Activated naive CD8-positive, alpha-beta T cell treated with anti-CD3 and anti-CD28 coated beads, Interleukin-2, amount 10 ng/mL, durations not matched to agents 7 days and 5 days (primary cell): ENCODE measurements around the gene HBD. TPM values are rescaled to one million over a fixed set of nuclear protein-coding genes. Genes with fewer than 3 reads are reported as not detected.

Experiments used
- ATAC-seq: fragments of 150-1000 bp; cut with Tn5 transposase; one replicate; pipeline ENCODE4 v1.10.0; 2021; ENCODE audit warnings: low read depth, moderate library complexity
- POLR2A ChIA-PET: fragments of 350-600 bp; sonication (Branson Sonifier 250); formaldehyde crosslinking; loops from one replicate; lab custom pipeline; 2021; ENCODE audit warnings: antibody characterized with exemption; lab: Charles Lee
- DNase-seq: peaks from one replicate; pipeline ENCODE4 v3.0.0; 2021
- H3K27ac Mint-ChIP-seq: one replicate; pipeline ENCODE4 v1.8.0; 2022; ENCODE audit warnings: mild to moderate bottlenecking, mixed read lengths
- H3K27me3 Mint-ChIP-seq: one replicate; pipeline ENCODE4 v1.8.0; 2022; ENCODE audit warnings: mild to moderate bottlenecking, moderate library complexity, mixed read lengths
- H3K36me3 Mint-ChIP-seq: one replicate; pipeline ENCODE4 v1.8.0; 2021; ENCODE audit warnings: mild to moderate bottlenecking, mixed read lengths
- H3K4me1 Mint-ChIP-seq: one replicate; pipeline ENCODE4 v1.8.0; 2021; ENCODE audit warnings: mixed read lengths
- H3K4me3 Mint-ChIP-seq: one replicate; pipeline ENCODE4 v1.8.0; 2022; ENCODE audit warnings: mild to moderate bottlenecking, moderate library complexity, mixed read lengths
- H3K9me3 Mint-ChIP-seq: one replicate; pipeline ENCODE4 v1.8.0; 2021; ENCODE audit warnings: mixed read lengths
- total RNA-seq, 2 experiments: library from RNA; stranded (reverse); gene quantifications; one replicate each; pipeline ENCODE4 v1.2.3, GENCODE V29; 2021

The HBD gene
- not detected for total RNA-seq

DNA sequence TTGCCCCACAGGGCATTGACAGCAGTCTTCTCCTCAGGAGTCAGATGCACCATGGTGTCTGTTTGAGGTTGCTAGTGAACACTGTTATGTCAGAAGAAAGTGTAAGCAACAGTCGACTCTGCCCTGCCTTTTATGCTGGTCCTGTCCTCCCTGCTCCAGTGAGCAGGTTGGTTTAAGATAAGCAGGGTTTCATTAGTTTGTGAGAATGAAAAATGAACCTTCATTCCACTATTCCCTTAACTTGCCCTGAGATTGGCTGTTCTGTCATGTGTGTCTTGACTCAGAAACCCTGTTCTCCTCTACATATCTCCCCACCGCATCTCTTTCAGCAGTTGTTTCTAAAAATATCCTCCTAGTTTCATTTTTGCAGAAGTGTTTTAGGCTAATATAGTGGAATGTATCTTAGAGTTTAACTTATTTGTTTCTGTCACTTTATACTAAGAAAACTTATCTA, at the start of gene HBD:
HBD (minus strand) TSS at position 103 of the 454 bp plus-strand sequence; CDS start at position 53, 50 bp downstream.
- POLR2A ChIA-PET, result no interaction called here
- Mint-ChIP-seq H3K4me1 (peaks cover 5% of the 10 kb centered on the region), H3K4me3 (no peak within 1 kb of the TSS), H3K36me3 (no peaks in the 10 kb centered on the region), H3K27me3 (peaks cover 17% of the 10 kb centered on the region), H3K9me3 (no peaks in the 10 kb centered on the region), H3K27ac (no peak within 1 kb of the TSS)
- DNase-seq, result no peak
- no peak for ATAC-seq

DNA sequence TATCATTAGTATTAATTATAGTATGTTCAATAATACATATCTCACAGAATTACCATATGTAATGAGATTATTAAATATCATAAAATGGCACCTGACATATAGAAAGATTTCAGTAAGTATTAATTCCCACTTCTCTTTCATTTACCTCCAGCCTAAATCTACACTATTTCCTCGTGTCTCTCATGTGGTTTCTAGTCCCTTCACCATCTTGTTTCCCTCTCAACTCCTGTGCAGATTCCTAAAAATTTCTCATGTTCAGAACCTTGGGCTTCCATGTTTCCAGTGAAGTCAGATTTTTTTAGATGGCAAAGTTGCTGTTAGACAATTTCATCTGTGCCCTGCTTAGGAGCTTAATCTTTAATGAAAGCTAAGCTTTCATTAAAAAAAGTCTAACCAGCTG, 49.6 kb upstream of the HBD start:
- ATAC-seq (no peak), DNase-seq (no peak)
- POLR2A ChIA-PET, result no interaction called here
- H3K27me3 Mint-ChIP-seq, result no peaks in the 10 kb centered on the region
- no peak overlapping the region for H3K4me3 Mint-ChIP-seq
- H3K27ac Mint-ChIP-seq, result no peak overlapping the region
- H3K9me3 Mint-ChIP-seq, result no peaks in the 10 kb centered on the region
- no peaks in the 10 kb centered on the region for H3K4me1 Mint-ChIP-seq
- H3K36me3 Mint-ChIP-seq, result no peaks in the 10 kb centered on the region

DNA sequence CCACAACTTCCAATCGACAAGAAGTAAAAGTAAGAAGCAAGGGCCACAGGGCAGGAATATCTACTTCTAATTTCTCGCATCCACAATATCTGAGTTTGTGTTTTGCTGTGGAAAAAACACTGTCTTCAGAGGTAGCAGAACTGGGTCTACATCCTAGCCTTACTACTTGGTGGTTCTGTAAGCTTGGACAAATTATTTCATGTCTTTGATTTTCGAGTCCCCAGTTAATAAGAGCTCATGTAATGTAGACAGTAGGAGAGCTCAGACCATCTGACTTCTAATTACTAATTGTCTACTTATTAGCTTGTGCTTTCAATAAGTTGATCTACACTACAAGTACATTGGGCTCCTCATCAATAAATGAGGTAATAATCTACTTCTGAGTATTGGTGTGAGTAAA, 48.8 kb upstream of the HBD start:
- Mint-ChIP-seq H3K27me3 (no peaks in the 10 kb centered on the region), H3K9me3 (no peaks in the 10 kb centered on the region), H3K4me1 (no peaks in the 10 kb centered on the region), H3K27ac (no peak overlapping the region), H3K36me3 (no peaks in the 10 kb centered on the region), H3K4me3 (no peak overlapping the region)
- ATAC-seq, result no peak
- POLR2A ChIA-PET, result no interaction called here
- DNase-seq, result no peak

DNA sequence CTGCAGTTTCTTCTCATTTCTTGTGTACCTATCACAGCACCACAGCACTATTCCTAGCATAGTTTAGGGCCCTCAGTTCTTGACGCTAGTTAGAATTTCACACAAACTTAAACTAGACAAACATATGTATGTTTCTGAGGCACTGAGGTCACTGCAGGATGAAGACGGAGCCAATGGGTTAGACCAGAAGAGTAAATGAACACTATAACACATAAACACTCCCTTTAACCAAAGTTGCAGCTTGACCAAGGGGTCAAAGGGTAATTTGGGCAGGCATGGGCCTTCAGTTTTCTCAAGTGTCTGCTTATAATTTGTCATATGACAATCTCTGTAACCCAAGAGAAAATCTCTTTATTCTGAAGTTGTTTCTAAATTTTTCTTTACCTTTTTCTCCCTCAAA, 48.3 kb upstream of the HBD start:
- no peak overlapping the region for H3K4me3 Mint-ChIP-seq
- H3K9me3 Mint-ChIP-seq, result no peaks in the 10 kb centered on the region
- DNase-seq (no peak), ATAC-seq (no peak)
- no peaks in the 10 kb centered on the region for H3K27me3 Mint-ChIP-seq
- no peak overlapping the region for H3K27ac Mint-ChIP-seq
- H3K4me1 Mint-ChIP-seq, result no peaks in the 10 kb centered on the region
- POLR2A ChIA-PET, result no interaction called here
- no peaks in the 10 kb centered on the region for H3K36me3 Mint-ChIP-seq

DNA sequence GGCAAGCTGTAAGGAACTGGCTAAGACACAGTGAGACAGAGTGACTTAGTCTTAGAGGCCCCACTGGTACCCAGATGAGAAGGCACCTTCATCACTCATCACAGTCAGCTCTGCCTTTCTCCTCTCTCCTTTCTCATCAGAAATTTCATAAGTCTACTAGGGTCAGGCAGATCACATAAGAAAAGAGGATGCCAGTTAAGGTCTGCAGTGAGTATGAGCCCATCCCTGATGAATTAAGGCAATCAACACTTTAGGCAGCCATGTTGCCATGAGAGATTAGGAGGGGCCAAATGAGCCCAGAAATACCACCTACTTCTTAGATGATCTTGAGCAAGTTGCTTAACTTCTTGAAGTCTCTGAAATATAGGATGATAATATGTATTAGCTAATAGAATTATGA, 47.3 kb upstream of the HBD start:
- DNase-seq, result no peak
- Mint-ChIP-seq H3K4me1 (no peaks in the 10 kb centered on the region), H3K9me3 (no peaks in the 10 kb centered on the region), H3K4me3 (no peak overlapping the region), H3K27me3 (no peaks in the 10 kb centered on the region), H3K36me3 (no peaks in the 10 kb centered on the region), H3K27ac (no peak overlapping the region)
- ATAC-seq, result no peak
- POLR2A ChIA-PET, result no interaction called here

DNA sequence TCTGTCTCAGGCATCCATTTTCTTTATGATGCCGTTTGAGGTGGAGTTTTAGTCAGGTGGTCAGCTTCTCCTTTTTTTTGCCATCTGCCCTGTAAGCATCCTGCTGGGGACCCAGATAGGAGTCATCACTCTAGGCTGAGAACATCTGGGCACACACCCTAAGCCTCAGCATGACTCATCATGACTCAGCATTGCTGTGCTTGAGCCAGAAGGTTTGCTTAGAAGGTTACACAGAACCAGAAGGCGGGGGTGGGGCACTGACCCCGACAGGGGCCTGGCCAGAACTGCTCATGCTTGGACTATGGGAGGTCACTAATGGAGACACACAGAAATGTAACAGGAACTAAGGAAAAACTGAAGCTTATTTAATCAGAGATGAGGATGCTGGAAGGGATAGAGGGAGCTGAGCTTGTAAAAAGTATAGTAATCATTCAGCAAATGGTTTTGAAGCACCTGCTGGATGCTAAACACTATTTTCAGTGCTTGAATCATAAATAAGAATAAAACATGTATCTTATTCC, 46.4 kb upstream of the HBD start:
- H3K4me1 Mint-ChIP-seq, result no peaks in the 10 kb centered on the region
- DNase-seq, result no peak
- POLR2A ChIA-PET, result no interaction called here
- H3K36me3 Mint-ChIP-seq, result no peaks in the 10 kb centered on the region
- no peak for ATAC-seq
- H3K27me3 Mint-ChIP-seq, result no peaks in the 10 kb centered on the region
- no peaks in the 10 kb centered on the region for H3K9me3 Mint-ChIP-seq
- no peak overlapping the region for H3K27ac Mint-ChIP-seq
- no peak overlapping the region for H3K4me3 Mint-ChIP-seq

DNA sequence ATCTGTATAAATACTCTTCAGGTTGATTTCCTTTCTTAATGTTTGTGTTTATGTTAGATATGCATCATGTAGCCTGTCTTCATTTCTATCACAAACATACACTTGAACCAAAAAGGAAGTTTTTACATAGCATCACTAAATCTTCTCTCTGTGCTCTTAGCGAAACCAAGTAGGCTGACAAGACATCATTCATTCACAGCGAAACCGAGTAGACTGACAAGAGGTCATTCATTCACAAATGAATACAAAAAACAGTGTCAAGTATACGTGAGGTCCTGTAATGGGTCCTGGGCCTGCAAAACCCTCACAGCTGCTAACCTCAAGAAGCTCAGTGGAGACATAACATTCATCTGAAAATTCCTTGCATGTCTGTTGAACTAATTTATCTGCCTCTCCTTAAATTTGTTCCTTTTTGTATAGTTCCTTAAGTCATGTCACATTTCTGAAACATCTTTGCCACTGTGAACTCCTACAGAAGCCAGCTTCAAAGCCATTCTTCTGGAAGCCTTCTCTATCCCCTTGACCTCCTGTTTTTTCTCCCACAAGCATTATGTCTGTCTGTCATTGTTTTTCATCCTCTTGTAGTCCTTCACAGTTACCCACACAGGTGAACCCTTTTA, 45.3 kb upstream of the HBD start:
- POLR2A ChIA-PET, result no interaction called here
- Mint-ChIP-seq H3K27ac (no peak overlapping the region), H3K36me3 (no peaks in the 10 kb centered on the region), H3K4me3 (no peak overlapping the region), H3K27me3 (no peaks in the 10 kb centered on the region), H3K4me1 (no peaks in the 10 kb centered on the region), H3K9me3 (no peaks in the 10 kb centered on the region)
- DNase-seq, result no peak
- no peak for ATAC-seq

DNA sequence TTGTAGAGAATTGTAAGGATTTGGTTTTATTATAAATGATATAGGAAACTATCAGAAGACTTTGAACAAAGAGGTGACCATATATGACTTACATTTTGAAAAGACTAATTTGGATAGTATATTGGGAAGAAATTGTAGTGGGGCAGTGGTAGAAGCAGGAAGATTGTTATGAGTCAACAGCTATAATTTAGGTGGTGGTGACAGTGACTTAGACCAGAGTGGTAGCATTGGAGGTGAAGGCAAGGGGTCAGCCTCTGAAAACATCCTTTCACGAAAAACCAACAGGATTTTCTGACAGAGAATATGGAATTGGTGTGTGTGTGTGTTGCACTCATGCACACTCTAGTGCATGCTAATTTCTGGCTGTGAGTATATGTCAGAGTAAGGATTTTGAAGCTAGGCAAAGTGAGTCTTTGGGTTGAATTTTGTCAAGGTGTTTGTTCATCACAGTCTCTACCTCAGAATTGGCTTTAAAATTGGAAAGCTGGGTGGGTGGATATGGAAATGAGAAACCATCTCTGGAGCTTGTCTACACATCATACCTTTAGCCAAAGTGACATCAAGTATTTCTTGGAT, 43.6 kb upstream of the HBD start:
- H3K27me3 Mint-ChIP-seq, result no peaks in the 10 kb centered on the region
- no peaks in the 10 kb centered on the region for H3K9me3 Mint-ChIP-seq
- H3K36me3 Mint-ChIP-seq, result no peaks in the 10 kb centered on the region
- DNase-seq (no peak), ATAC-seq (no peak)
- H3K4me3 Mint-ChIP-seq, result no peak overlapping the region
- POLR2A ChIA-PET, result no interaction called here
- no peaks in the 10 kb centered on the region for H3K4me1 Mint-ChIP-seq
- no peak overlapping the region for H3K27ac Mint-ChIP-seq

DNA sequence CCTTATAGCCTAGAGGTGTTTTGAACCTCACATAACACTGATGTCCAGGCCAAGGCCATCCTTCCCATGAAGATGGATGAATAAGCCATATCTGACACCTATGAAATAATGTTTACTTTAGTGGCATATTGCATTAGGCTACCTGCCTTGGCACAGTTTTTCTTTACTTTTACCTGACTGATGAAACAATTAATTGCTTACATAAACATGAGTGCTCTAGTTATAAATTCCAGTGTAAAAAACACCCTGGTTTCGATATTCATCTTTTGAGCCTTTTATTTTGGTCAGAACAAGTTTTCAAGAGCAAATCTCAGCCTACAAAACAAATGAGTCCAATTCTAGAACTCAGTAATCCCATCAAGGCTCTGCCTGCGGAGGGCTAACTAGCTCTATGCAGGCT, 42.4 kb upstream of the HBD start:
- Mint-ChIP-seq H3K4me1 (no peaks in the 10 kb centered on the region), H3K27me3 (no peaks in the 10 kb centered on the region), H3K9me3 (no peaks in the 10 kb centered on the region), H3K4me3 (no peak overlapping the region), H3K27ac (no peak overlapping the region), H3K36me3 (no peaks in the 10 kb centered on the region)
- ATAC-seq (no peak), DNase-seq (no peak)
- POLR2A ChIA-PET, result no interaction called here

DNA sequence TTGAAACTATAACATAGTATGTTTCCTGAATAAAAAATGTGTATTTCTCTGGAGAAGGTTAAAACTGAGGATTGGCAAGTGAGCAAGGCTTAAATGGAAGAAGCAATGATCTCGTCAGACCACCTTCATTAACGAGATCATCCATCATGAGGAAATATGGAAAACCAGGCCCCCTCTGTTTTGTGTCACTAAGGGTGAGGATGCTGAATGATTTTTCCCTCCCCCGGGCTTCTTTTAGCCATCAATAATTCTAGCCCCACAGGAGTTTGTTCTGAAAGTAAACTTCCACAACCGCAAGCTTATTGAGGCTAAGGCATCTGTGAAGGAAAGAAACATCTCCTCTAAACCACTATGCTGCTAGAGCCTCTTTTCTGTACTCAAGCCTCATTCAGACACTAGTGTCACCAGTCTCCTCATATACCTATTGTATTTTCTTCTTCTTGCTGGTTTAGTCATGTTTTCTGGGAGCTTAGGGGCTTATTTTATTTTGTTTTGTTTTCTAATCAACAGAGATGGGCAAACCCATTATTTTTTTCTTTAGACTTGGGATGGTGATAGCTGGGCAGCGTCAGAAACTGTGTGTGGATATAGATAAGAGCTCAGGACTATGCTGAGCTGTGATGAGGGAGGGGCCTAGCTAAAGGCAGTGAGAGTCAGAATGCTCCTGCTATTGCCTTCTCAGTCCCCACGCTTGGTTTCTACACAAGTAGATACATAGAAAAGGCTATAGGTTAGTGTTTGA, 41.3 kb upstream of the HBD start:
- no peaks in the 10 kb centered on the region for H3K4me1 Mint-ChIP-seq
- no peak overlapping the region for H3K4me3 Mint-ChIP-seq
- H3K27me3 Mint-ChIP-seq, result no peaks in the 10 kb centered on the region
- POLR2A ChIA-PET, result no interaction called here
- ATAC-seq (no peak), DNase-seq (no peak)
- H3K27ac Mint-ChIP-seq, result no peak overlapping the region
- no peaks in the 10 kb centered on the region for H3K36me3 Mint-ChIP-seq
- H3K9me3 Mint-ChIP-seq, result no peaks in the 10 kb centered on the region

DNA sequence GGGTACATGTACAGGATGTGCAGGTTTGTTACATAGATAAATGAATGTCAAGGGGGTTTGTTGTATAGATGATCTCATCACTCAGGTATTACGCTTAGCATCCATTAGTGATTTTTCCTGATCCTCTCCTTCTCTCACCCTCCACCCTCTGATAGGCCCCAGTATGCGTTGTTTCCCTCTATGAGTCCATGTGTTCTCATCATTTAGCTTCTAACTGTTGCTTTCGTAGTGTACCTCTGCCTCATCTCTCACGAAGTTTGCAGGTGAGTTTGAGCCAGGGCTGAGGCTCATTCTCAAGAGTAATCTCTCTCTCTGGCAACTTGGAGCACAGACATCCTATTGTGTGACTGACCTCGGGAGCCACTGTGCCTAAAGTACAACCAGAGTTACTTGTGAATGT, 40.1 kb upstream of the HBD start:
- ATAC-seq, result no peak
- Mint-ChIP-seq H3K4me3 (no peak overlapping the region), H3K27ac (no peak overlapping the region), H3K4me1 (no peaks in the 10 kb centered on the region), H3K9me3 (no peaks in the 10 kb centered on the region), H3K36me3 (no peaks in the 10 kb centered on the region), H3K27me3 (no peaks in the 10 kb centered on the region)
- no peak for DNase-seq
- POLR2A ChIA-PET, result no interaction called here

DNA sequence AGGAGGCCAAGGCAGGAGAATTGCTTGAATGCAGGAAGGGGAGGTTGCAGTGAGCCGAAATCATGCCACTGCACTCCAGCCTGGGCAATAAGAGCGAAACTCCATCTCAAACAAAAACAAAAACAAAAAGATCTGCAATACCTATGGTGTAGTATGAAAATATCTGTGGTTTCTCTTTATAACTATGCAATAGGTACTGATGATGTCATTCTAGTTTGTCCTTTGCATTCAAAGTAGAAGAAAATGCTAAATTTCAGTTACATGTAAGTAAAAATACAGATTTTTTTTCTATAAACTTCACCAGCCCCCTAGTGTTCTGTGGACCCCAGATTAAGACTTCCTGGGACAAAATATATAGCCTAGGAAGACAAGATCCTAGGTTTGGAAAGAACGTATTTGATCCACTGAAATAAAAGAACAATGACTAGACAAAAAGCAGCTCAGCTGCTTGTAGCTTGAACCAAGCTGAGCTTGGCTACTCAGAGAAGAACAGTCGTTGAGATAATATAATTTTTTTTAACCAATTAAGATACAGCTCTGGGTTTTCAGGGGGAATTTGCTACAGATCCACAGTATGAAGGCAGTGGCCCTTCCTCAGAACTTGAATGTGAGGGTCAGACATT, 38.2 kb upstream of the HBD start:
- no peak overlapping the region for H3K27ac Mint-ChIP-seq
- no peaks in the 10 kb centered on the region for H3K36me3 Mint-ChIP-seq
- no peaks in the 10 kb centered on the region for H3K27me3 Mint-ChIP-seq
- ATAC-seq (no peak), DNase-seq (no peak)
- no peaks in the 10 kb centered on the region for H3K4me1 Mint-ChIP-seq
- POLR2A ChIA-PET, result no interaction called here
- H3K9me3 Mint-ChIP-seq, result no peaks in the 10 kb centered on the region
- no peak overlapping the region for H3K4me3 Mint-ChIP-seq

DNA sequence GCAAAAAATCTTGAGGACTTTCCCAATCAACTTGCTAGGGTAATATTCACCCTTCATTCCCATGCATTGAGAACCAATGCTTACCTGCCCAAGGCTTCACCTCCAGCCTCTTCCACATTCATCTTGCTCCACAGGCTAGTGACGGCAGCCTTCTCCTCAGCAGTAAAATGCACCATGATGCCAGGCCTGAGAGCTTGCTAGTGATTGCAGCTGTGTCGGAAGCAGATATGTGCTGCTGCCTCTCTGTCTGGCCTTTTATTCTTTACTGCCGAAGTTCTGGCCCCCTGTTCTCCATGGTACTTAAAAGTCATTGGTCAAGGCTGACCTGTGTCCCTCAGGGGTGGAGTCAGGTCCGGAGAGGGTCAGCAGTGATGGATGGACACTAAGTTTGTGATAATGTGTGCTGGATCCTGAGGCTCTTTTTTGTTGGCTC, 35.4 kb upstream of the HBD start, which contains the start of gene HBE1:
HBE1 (minus strand) TSS at position 231 of the 433 bp plus-strand sequence; CDS start at position 176, 55 bp downstream.
- Mint-ChIP-seq H3K36me3 (no peaks in the 10 kb centered on the region), H3K27me3 (peaks cover 3% of the 10 kb centered on the region), H3K4me3 (no peak within 1 kb of the TSS), H3K9me3 (no peaks in the 10 kb centered on the region), H3K4me1 (no peaks in the 10 kb centered on the region), H3K27ac (no peak within 1 kb of the TSS)
- DNase-seq (no peak), ATAC-seq (no peak)
- POLR2A ChIA-PET, result no interaction called here
